Medulla oblongata (tissue), 1 donor: Measurements from ENCODE around the gene RAD21L1.
"Not testable (repeated sequence)": the region's sequence is repeated elsewhere in the genome, so short reads cannot be mapped to it uniquely, and the experiment has no call there.

Experiments used
- DNase-seq: peaks from one replicate; pipeline ENCODE4 v3.0.0-alpha.2; 2015; ENCODE audit errors: extremely low spot score

Gene RAD21L1

DNA sequence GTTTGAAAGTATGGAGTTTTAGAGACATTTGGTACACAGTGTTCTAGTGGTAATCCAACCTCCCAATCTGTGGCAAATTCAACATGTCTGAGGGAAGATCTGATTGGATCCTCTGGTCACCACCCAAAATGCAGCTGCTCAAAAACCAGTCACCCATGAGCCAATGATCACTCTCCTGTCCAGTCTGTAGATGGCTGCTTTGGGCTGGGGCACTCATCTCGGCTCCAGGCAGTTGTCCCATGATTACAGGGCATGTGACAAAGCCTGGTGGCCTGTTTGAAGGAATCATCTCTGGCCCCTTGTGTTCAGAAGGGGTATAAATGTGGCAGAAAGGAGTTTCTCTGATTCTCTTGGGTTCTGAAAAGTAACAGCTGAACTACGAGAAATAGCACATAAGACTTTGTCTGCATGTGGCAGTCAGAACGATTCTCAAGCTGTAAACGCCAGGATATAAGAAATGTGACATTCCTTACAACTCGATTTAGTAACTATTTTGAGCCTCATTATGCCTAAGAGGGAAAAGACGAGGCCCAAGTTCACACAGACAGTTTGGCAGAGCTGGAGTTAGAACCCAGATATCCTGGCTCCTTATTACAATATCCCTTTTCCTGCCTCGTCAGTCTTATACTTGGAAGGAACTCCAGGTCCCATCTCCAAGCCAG is 26.5 kb upstream of the RAD21L1 start:
- DNase-seq: no peak

DNA sequence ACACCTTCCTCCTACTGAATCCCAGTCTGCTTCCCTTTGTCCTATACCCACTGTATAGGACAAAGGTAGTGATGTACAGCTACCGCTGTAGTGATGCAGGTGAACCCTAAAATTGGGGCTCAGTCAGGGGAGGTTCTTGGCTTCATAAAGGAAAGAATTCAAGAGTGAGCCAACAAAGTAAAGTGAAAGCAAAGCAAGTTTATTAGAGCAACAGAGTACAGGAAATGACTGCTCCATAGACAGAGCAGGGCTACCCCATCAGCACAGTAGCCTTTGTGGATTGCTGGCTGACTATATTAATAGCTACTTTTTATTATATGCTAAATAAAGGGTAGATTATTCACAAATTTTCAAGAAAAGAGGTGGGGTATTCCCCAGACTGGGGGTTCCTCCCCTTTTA is 25.9 kb upstream of the RAD21L1 start:
- DNase-seq: no peak

DNA sequence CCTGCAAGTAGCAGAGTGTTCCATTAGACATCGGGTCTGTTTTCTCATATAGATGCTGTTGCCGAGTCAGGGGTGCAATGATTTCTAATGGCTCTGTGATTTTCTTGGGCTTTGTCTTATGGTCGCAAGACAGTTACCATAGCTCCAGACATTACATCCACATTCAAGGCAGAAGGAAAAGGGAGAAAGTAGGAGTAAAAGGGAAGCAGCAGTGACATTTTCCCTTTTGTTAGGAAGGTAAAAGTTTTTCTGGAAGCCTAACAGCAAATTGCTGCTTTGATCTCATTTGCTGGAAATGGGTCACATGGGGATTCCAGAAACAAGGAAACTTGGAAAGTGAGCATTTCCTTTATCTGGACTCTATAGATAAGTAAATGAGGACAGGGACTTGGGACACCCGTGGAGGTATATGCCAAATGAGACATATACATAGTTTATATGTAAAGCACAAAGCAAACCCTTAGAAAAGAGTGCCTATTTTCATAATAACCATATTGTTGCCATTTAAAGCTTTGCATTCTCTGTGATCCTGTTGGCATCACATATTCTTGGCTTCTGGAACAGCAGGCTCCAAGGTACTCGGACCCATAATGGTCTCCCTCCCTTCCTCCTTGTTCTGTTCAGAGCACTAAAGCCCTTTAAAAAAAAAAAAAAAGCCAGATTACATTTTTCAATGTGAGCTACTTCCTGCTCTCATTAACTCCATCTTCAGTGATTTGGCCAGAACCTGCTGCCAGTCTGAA is 22.9 kb upstream of the RAD21L1 start, which contains the start of gene C20orf202:
Gene C20orf202, plus strand, starts transcription at position 693 of the 743 bp plus-strand sequence. CDS start 132 bp downstream, outside the sequence.
- DNase-seq: no peak

DNA sequence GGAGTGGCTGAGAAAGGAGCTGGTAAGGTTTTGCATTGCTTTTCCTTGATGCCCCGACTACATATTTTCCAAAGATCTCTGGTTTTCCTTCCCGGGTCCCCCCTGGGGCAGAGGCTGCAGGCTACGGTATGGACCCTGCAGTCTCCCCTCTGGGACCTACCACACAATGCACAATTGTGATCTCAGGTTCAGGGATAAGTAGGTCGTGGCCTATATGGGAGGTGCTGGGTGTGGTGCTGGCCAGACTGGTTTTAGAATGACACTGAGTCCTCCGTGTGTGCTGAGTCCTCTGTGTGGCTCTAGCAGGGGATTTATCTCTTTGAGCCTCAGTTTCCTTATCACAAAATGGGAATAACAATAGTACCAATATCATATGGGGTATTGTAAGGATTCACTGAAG is 22.2 kb upstream of the RAD21L1 start:
- DNase-seq: no peak

DNA sequence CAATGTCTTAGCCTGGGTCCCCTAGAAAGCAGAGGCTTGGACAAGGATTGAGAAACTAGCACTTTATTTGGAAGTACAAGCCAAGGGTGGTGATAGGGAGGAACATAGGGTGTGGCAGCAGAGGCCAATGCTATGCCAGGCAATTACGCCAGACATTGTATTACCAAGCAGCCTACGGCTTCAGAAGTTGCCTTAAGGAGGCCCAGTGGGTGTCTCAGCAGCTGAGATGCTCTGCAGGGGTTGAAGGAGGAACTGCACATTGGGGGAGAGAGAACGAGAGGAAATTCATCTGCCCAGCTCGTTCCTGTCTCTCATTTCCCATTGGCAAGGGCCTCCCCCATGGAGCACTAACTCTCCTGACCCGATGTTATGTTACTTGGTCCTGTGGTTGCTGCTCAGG is 21.7 kb upstream of the RAD21L1 start:
- DNase-seq: no peak

DNA sequence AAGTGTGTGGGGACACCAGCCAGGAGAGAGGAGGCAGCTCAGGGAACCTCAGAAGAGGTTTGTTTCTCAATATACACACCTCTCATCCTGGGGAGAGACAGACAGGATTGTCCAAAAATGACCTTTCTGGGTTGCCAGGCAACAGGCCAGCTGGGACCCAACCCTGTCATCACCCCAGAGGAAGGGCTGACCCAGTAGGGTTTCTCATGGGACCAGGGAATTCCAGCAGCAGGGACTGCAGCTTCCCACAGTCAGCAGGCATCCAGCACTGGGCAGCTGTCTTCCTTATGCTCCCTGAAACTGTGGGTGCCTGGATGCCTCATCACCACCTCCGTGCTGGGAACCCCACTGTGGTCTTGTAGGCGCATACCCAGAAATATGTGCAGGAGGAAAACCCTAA is 21.3 kb upstream of the RAD21L1 start:
- DNase-seq: no peak

DNA sequence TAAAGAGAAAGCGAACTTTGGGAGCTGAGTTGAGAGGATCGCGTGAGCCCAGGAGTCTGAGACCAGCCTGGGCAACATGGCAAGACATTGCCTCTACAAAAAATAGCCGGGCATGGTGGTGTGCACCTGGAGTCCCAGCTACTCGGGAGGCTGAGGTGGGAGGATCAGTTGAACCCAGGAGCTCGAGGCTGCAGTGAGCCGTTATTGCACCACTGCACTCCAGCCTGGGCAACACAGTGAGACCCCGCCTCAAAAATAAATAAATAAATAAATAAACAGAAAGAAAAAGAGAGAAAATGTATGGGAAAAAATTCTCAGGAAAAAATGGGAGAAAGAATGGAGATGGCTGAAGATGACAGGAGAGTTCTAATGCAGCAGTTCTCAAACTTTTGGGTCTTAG is 20.0 kb upstream of the RAD21L1 start:
- no peak for DNase-seq

DNA sequence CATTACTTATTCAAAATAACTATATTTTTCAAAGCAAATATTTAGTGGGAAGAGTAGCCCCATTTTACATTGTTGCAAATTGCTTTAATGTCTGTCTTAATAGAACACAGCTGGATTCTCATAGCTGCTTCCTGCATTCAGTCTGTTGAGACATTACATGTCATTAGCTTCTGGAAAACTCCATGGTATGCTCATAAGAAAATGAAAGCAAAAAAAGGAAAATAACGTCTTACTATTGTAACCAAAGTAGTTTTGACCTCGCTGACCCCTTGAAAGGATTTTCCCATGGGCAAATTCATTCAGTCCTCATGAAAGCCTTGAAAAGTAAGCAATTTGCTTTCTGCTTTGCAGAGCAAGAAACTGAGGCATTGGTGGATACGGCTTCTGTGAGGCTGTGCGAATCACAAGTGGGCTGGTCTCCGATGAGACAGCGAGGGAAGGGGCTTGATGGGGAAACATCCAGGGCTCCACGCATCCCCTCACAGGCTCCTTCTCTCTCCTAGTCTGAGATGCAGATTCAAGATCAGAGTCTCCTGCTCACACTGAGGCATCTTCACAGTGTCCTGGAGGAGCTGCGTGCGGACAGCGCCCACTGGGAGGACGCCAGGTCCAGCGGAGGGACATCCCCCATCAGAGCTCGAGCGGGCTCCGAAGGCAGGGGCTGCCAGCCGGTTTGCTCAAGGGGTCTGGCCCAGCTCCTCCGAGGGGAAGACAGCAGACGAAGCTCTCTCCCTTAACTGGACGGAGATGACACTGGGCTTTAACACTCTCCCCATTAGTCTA is 19.3 kb upstream of the RAD21L1 start:
- DNase-seq: no peak

DNA sequence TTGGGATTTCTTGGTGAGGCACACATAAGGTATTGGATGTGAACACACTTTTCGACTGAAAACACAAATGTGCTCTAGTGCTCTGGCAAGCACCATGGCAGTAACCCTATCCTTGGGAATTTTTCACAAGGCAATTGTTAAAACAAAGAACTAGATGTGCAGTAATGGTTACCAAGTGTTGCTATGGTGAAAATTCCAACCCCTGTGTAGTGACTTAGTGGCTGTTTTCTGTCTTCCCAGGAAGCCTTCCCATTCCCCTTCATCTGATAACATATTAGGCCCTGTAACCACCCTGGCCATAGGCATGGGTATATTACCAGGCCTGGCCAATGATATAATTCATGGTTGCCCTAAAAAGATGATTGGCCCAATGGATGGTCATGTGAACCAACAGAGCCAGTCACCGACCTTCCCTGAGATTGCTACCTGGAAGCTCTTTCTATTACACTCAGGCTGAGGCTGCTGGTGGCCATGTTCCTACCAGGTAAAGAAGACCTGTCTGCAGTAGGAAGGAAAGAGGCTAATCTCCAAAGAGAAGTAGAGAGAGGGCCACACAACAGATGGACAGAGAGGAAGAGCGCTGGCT is 18.5 kb upstream of the RAD21L1 start:
- no peak for DNase-seq

DNA sequence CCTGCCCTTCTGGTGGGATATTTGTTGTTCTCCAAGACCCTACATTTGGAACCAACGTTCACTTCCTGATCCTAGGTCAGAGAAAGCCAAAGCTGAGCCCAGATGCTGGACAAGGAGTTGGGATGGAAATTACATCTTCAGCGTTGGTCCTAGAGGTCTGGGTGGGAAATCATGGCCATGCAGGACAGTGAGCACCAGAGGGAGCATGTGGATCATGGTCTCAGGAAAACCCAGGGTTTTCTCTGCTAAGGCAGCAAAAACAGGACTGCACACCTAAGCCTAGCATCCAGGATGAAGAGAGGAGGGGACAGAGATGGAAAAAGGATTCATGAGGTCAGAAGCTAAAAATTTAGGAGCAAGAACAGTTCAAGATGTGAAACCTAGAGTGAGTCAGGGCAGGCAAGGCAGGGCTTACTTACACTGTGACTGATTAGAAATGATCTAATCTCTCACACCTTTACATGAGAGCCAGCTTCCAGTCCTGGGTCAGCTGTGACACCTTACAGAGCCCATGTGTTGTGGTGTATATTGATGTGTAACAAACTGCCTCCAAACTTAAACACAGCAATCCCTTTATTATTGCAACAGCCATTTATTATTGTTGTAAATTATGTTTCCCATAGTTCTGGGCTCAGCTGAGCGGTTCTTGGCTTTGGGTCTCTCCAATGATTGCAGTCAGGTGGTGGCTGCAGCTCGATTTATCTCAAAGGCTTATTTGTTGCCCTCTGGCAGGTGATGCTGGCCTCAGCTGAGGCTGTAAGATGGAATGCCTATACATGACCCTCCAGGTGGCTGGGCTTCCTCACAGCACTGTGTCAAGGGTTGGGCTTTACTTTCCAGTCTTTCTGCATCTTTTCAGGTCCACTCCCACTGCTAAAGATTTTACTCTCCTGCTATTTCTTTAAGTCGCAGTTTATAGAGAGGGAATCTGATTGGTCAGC is 16.1 kb upstream of the RAD21L1 start:
- DNase-seq: no peak

DNA sequence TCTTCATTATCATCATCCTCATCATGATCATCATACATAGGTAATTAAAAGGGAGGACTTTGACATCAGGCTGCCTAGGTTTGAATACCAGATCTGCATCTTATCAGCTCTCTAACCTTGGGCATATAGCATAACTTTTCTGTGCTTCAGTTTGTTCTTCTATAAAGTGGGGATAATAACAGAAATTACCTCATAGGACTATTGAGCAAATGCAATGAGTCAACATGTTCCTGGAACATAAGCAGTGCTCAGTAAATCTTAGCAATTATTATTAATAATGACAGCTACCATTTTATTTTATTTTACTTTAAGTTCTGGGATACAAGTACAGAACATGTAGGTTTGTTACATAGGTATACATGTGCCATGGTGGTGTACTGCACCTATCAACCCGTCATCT is 15.3 kb upstream of the RAD21L1 start:
- no peak for DNase-seq

DNA sequence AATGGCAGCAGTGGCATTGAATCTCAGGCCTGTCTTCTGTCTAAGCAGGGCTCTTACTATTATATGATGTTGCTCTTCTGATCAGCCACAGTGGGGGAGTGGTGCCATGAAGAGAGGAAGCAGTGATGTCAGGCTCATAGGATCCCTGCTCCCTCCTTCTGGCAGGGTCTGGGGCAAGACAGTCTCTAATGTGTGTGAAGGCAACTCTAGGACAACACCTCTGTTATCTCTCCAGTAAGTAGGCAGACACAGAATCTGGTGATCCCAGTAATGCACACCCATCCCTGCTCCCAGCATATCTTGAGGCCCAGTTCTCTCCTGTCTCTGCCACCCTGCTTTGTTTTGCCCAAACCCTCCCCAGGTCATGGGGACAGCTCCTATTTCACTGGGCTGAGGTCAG is 13.8 kb upstream of the RAD21L1 start:
- no peak for DNase-seq

DNA sequence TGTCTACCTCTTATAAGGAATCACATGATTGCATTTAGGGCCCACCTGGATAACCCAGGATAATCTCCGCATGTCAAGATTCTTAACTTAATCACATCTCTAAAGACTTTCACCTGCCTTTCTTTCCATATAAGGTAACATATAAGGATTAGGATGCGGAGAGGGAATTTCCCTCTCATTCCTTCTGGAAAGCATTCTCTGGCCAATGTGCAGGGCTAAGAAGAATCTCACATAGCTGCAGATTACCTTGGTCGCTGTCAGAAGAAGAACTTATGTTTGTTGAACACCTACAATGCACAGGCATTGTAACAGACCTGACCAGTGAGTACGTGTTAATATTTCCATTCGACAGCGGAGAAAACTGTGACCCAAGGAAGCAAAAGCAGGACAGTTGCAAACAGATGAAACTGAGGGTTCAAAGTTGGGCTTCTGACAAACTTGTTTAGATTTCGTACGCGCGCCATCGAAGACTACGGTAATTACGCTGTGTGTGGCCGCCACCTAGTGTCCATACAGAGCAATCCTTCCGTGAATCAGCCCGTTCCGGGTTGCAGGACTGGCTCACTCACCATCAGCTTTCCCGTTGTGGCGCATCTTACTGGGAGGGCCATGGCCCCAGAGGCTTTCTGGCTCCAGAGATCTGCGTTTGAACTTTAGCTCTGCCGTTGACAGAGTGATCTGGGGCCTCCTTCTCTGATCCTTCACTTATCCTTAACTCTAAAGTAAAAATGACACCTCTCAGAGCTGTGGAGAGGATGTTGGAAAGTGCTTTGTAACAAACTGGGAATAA is 13.0 kb upstream of the RAD21L1 start:
- DNase-seq: peak; percentile 82

DNA sequence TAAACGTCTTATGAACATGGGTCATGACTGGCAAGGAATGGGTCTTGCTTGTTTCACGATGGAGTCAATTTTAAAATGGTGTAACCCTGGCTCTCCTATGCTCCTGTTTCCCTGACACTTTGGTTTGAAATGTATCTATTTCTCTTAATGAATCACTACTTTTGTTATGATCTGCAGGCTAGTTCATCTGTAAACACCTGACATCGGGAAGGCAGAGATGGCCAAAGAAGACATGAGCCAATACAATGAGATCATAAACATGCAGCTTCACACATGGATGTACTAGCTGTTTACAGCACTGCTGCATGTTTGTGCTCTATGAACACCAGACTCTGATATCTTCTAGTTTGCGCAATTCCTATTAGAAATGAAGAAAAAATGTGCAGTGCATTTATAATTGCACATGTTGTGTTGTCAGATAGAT is 11.0 kb upstream of the RAD21L1 start:
- DNase-seq: no peak

DNA sequence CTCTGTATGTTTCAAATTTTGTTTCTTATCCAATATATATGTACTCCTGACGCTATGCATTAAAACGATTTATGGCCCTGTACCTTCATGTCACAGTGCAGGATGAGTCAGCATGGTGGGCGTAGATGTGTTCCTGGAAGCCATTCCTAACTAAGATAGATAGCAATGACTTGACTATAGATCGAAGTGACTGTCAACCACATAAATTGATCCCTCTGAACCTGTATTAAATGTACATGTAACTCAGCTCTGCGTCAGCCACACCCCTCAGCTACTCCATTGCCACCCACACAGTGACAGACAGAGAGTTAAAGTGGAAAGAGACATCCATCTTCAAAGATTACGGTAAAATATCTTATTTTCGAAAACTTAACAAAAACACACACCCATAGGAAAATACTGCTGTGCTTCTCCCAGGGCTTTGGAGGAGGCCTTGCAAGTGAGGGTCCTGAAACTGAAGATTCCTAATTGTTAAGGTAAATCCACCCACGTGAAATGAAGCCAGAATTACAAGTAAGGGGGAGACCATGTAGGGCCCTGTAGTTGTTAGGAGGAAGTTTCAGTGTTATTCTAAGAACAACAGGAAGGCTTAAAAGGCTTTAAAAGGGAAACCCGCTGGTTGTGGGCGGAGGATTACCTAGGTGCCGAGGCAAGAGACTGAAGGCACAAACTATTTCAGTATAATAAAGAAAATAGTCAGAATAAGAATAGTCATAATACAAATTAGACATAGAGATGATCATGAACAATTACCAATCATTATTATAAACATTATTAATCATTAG is 10.3 kb upstream of the RAD21L1 start:
- DNase-seq: no peak

DNA sequence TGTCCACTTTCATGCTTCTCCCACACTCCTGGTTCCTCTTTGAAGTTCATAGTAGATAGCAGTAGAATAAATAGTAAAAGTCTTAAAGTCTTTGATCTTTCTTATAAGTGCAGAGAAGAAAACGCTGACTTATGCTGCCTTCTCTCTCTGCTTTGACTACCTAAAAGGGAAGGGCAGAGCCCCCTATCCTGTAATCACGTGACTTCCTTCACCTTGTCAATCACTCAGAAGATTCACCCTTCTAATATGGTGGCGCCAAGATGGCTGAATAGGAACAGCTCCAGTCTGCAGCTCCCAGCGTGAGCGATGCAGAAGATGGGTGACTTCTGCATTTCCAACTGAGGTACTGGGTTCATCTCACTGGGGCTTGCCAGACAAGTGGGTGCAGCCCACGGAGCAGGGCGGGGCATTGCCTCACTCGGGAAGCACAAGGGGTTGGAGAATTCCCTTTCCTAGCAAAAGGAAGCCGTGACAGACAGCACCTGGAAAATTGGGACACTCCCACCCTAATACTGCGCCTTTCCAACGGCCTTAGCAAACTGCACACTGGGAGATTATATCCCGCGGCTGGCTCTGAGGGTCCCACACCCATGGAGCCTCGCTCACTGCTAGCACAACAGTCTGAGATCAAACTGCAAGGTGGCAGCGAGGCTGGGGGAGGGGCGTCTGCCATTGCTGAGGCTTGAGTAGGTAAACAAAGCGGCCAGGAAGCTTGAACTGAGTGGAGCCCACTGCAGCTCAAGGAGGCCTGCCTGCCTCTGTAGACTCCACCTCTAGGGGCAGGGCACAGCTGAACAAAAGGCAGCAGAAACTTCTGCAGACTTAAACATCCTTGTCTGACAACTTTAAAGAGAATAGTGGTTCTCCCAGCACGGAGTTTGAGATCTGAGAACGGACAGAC is 9.1 kb upstream of the RAD21L1 start:
- DNase-seq: not testable (repeated sequence)

DNA sequence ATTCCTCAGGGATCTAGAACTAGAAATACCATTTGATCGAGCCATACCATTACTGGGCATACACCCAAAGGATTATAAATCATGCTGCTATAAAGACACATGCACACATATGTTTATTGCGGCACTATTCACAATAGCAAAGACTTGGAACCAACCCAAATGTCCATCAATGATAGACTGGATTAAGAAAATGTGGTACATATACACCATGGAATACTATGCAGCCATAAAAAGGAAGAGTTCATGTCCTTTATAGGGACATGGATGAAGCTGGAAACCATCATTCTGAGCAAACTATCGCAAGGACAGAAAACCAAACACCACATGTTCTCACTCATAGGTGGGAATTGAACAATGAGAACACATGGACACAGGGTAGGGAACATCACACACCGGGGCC is 3.1 kb upstream of the RAD21L1 start:
- DNase-seq: not testable (repeated sequence)

DNA sequence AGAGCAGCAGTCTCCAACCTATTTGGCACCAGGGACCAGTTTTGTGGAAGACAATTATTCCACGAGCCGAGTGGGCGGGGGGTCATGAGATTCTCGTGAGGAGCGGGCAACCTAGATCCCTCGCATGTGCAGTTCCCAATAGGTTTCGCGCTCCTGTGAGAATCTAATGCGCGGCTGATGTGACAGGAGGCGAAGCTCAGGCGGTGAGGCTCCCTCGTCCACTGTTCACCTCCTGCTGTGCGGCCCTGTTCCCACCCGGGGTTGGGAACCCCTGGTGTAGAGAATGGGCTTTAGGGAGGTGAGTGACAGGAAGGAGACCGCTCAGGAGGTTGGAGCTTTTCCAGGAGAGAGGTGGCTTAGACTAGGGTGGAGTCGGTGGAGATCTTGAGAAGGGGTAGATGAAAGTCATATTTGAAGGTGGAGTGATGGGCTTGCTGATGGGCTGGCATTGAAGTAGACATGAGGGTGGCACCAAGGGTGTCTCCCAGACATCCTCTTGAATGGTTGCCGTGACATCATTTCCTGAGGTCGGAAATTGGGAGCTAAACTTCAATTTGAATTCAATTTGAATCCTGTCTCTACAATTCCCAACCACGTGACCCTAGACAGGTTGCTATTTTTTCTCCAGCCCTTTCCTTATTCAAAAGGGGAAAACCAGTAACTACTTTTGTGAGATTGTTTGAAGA is 1.5 kb upstream of the RAD21L1 start:
- no peak for DNase-seq
